GM10847 (cell line): Measurements from ENCODE around the gene SLC25A13.

Source experiments
- POLR2A ChIP-seq: IDR thresholded peaks from 2 replicates; pipeline ENCODE4 v1.6.1; 2011; ENCODE audit not compliant: insufficient read length; ENCODE audit errors: extremely low read depth

SLC25A13 gene

DNA sequence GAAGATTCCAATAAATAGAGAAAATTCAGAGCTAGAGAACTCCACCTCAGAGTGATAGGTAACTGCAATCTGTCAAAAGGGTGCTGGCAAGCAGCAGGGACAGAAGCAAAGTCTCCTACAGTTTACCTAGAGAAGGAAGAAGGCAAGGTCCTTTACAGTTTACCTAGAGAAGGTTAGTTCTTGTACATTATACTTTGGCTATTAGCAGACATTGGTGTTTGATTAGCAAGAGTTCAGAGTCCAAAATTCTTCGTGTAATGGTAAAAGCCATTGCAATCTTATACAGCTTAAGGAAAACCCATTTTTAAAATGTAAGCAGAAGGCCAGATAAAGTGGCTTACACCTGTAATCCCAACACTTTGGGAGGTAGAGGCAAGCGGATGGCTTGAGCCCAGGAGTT, 45.9 kb downstream of the SLC25A13 start:
- no peak for TF ChIP-seq POLR2A

DNA sequence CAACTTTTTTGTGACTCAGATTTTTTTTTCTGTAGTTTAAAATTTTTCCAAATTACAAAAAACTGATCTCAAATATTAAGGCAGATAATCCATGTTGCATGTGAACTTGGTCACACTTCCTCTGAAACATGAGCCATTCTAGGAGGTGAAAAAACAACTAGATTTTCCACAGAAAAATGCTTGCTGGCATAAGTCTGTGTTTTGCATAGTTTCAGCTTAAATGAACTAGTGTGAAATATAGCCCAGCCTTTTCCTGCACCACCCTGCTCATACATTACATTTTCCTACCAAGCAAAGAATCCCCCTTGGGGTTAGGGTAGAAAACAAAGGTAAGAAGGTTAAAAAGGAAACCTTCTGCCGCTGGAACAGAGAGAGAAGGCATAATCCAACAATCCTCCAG, 48.2 kb downstream of the SLC25A13 start:
- TF ChIP-seq POLR2A: no peak

DNA sequence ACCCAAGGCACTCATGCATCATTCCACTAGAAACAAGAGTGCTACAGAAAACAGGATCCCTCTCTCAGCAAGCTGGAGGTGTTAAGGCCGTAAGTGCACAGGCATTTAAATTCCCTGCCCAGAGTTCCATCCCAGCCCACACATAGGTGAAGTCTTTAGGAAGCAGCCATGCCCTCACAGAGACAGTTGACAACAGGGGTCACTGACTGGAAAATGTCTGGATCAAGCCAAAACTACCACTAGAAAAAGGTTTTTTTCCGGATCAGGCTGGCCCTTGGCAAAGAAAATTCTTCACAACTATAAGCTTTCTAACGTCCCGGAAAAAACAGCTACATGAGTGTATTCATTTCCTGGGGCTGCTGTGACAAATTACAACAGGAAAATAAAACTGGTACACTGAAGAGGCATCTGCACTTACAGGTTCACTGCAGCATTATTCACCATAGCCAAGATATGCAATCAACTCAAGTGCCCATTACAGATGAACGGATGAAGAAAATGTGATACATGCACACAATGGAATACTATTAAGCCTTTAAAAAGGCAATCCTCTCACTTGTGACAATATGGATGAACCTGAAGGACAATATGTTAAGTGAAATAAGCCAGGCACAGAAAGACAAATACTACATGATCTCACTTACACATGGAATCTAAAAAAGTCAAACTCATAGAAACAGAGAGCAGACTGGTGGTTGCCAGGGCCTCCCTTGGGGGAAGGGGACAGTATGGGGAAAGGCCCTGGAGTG, 52.5 kb downstream of the SLC25A13 start:
- no peak for TF ChIP-seq POLR2A

DNA sequence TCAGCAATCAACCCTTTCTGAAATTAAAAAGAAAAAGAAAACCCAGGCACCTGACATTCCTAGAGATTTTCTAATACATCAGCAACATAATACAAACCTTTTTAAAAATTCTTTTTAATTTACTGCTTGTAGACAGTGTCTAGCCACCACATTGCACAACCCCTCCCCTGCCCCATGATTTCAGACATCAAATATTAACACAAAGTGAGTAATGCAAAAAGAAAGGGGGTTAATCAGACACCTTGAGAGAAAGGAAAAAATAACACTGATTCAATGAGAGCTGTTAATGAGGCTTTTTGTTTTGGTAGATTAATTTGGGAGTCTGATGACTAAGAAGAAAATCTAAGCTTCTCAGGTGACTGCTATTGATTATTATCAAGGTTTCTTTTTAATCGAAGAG, 55.3 kb downstream of the SLC25A13 start:
- no peak for TF ChIP-seq POLR2A

DNA sequence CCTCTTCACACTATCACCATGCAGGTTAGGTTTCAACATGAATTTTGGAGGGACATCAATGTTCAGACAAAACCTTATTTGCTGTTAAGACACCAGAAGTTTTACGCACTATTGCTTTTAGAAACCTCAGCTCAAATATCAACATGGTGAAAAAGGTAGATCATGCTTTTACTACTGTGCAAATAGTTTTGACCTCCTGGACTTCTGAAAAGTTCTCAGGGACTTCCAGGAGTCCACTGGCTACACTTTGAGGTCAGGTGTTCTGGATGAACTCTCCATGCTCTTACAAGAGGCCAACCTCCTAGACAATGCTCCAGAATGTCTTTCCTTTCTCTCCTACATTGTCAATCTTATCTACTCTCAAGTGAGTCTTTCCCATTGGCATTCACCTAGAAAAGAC, 55.9 kb downstream of the SLC25A13 start:
- no peak for TF ChIP-seq POLR2A

DNA sequence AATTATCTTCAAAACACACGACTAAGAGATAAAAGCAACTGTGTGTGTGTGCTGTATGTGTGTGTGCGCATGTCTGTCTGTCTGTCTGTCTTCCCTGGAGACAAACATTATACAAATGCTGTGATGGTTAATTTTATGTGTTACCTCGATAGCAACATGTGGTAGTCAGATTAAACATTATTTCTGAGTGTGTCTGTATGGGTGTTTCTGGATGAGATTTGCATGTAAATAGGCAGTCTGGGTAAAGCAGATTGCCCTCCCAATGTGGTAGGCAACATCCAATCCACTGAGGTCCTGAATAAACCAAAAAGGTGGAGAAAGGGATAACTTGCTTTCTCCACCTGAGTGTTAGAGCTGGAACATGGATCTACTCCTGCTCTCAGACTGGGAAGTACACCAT, 67.9 kb downstream of the SLC25A13 start:
- TF ChIP-seq POLR2A: no peak

DNA sequence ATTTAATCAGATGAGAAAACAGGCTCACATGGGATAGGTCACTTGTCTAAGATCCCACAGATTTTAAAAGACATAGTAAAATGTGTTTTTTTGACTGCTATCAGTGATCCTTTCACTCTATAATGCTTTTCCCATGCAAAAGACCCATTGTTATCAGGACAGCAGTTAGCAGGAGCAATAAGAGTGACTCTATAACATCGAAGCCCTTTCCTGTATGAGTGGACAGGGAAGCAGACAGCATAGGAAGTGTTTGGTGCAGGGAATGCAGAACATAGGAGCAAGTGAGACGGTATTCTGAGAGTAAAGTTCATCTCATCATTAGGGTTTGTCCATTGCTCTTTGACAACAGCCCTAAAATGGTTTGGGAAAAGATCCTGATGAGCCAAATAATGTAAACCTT, 68.5 kb downstream of the SLC25A13 start:
- no peak for TF ChIP-seq POLR2A

DNA sequence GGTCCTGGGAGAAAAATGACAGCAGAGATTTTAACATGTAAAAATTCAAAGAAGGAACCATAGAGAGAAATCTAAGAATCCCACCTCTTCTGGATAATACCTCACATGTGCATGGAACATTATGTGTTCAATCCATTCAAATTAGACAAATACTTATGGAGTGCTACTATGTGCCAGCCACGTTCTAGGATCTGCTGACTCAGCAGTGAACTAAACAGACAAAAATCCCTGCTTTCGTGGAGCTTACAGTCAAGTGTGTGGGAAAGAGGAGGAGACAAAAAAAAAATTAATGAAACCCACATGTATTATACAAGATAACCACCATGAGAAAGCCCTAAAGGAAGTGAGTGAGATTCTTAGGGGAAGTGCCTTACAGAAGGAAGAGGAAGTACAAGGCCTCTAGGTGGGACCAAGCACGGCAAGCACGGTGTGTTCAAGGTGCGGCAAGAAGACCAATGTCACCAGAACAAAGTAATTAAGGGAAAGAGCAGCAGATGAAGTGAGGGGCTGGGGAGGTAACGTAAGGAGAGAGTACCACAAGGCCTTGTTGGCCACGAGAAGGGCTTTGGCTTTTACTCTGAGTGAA, 71.0 kb downstream of the SLC25A13 start:
- TF ChIP-seq POLR2A: no peak

DNA sequence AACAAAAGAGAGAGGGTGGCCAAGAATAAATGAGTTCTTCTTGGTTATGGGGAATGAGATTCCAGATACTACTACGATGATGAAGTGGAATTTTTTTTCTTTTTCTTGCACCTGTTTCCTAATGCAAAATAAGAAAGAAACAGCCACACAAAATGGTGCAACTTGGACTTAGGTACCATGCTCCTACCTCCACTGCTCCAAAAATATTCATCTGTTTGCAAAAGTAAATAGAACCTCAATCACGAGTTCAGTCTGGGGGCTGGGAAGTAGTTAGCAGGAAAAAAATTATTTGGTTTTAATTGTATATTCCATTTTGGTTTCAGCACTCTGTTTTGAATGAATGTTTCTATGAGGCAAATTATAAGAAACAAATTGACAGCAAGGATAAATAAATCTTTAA, 73.5 kb downstream of the SLC25A13 start:
- TF ChIP-seq POLR2A: no peak

DNA sequence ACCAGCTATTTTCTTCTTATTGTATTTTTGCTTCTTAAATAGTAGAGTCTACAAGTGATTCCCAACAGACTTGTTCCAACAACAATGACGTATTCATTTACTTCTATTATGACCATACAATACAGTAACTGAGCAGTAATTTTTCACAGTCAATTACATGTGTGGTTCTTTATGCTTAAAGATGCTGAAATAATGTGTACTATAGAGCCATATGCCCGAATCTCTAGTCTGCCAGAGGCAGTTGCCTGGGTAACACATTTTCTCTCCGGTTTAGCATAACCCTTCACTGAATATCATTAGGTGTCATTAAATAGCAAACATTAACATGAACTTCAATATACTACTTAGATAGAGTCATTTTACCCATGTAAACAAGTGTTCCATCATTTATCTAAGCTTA, 75.0 kb downstream of the SLC25A13 start:
- TF ChIP-seq POLR2A: no peak

DNA sequence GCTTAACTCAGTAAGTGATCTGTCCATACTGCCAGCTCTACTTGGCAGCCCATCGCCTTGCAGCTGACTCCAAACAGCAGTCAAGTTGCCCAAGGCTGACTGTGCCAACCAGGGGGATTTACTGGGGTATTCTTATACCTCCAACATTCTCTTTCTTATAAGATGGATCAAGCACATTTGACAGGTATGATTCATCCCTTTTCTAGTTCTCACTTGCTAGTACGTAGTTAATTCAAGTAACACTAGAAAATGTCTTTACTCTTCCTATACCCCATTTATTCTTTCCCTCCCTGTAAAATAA, 77.0 kb downstream of the SLC25A13 start:
- no peak for TF ChIP-seq POLR2A

DNA sequence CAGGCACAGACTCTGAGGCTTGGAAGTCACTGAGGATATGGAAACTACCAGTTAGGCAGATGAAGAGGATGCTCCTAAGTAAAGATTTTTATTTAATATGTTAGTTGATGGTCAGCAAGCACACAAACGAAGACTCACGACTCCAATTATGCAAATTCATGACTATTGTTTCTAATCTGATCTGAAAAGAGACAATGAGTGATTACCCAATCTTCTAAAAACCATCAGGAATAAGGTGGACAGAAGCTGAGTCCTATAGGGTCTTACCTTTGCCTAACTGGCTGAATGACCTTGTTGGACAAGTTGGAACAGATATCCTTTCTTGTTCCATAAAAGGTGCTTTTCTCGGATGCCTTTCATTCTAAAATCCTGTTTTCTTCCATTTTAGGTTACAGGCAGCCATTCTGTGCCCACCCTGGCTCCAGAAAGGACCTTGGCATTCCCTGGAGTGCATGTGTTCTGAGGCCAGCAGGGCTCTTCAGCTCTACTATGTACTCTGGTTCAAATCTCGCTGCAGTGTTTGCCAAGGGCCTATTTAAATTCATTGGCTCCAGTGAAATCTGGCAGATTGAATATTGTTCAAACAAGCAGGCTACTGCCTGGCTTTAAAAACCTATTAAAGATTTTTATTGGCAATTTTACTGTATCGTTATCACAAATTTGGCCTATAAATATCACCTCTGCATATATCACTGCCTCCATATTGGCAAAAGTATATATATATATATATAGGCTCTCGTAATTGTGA, 77.5 kb downstream of the SLC25A13 start:
- TF ChIP-seq POLR2A: no peak

DNA sequence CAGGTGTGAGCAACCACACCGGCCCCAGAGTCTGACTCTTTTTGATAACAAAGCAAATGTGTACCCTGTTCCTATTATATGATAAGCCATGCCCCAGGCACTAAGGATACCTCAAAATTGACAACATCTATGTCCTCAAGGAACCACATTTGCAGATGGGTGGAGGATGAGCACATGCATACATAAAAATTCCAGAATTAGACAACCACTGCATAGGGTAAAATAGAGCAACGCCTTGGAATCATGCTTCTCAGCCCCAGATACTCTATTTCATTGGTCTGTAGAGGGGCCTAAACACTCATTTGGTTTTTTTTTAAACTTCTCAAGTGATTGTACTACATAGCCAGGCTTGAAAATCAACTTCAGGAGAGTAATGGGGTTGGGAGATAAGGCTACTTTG, 78.7 kb downstream of the SLC25A13 start:
- no peak for TF ChIP-seq POLR2A

DNA sequence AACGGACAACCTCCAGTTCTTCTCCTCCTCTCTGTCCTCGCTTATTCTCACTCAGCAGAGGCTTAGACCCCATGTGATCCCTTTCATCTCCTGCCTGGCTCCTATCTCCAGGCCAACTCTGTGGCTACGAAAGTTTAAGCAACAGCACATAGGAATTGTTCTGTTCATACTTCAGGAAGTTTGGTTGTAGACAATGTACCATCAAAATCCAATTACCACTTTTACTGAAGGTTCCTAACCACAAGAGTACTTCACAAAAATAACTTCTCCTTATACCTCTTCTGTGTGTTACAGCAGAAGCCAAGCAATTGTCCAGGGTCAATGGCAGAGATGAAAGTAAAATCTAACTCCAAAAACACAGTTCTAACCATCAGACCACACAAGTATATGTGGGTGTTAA, 80.0 kb downstream of the SLC25A13 start:
- no peak for TF ChIP-seq POLR2A

DNA sequence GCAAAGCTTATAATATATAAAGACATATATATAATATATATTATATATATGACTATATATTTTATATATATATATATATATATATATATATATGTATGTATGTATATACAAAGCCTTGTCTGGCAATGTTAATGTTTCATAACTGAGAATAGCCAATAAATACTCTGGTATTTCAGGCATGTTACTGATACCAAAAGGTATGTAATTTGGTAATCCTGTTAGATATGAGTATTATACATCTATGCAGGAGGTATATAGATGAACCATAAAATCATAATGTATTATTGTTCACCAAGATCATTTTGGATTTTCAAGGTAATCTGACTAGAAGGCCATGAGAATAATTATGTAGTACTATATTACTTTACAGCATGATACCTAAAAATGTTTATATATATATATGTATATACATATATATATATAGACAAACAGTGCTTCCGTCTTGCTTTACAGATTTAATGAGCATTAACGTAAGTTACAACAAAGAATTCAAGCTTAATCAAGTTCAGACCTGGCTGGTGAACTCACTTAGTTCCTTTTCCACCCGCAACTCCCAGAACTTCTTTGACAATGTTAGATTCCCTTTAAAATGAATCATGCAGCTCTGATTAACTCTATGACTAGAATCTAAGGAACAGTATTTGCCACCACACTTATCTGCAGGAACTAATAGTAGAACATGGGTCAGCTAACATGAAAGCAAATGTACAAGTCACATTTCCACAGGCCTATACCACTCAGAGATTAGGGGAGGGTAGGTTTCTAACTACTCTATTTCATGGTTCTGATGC, 82.7 kb downstream of the SLC25A13 start:
- TF ChIP-seq POLR2A: no peak

DNA sequence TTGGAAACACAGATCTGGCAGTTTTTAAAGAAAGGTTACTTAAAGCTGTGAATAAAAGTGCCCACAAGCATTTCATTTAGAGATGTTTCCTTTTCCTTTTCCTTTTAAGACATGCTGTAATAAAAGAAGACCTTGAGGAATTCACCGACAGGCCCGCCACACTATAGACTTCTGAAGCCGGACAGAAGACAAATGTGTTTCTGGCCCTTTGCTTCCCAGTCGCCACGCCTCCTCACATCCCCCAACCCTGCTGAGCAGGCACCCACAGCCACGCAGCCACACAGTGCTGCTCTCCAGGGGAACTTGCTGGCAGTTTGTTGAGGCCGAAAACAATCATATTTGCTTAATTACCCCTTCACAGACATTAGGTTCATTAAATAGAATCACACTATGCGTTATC, 83.4 kb downstream of the SLC25A13 start:
- no peak for TF ChIP-seq POLR2A
